PFSK-1 (cell line): ENCODE data around the gene CXCL9.

Source experiments
- FOXP2 ChIP-seq: optimal IDR thresholded peaks from 2 replicates; pipeline ENCODE3; 2011; ENCODE audit warnings: borderline replicate concordance, control low read depth, inconsistent platforms; ENCODE audit not compliant: insufficient read depth; ENCODE audit errors: extremely low read length, extremely low read depth
- POLR2AphosphoS5 ChIP-seq: IDR thresholded peaks from 2 replicates; pipeline ENCODE4 v1.6.1; 2012; ENCODE audit warnings: low read depth, mild to moderate bottlenecking, control low read depth, low read length, moderate library complexity
- SIN3A ChIP-seq: IDR thresholded peaks from 2 replicates; pipeline ENCODE4 v1.6.1; 2012; ENCODE audit warnings: mild to moderate bottlenecking, low read length, moderate library complexity, borderline replicate concordance; ENCODE audit not compliant: insufficient read depth
- TAF1 ChIP-seq: IDR thresholded peaks from 2 replicates; pipeline ENCODE4 v1.6.1; 2012; ENCODE audit warnings: low read length, control low read depth, borderline replicate concordance; ENCODE audit not compliant: insufficient read depth
- TF ChIP-seq, protein P1 (sequence below), 2 experiments: IDR thresholded peaks; 2 replicates each; pipeline versions ENCODE4 v1.6.1 to v1.8.0; 2011 to 2012; ENCODE audit warnings: low read depth in 2 of 2, low read length in 2 of 2, control low read depth in 1 of 2, inconsistent platforms in 1 of 2, mild to moderate bottlenecking in 1 of 2, moderate library complexity in 1 of 2; ENCODE audit not compliant: insufficient read depth in 1 of 2

DNA sequence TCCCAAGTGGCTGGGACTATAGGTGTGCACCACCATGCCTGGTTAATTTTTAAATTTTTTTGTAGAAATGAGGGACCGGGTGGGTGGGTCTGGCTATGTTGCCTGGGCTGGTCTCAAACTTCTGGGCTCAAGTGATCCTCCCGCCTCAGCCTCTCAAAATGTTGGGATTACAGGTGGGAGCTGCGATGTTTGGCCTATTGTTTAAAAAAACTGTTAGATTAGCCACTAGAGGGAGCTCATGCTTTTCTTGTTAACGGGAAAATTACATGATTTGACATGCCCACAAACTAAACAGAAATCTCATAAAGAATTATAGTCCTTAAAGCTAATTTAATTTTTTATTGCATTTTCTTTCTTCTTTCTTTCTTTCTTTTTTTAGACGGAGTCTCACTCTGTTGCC is 11.6 kb downstream of the CXCL9 start:
- no peak for TF ChIP-seq SIN3A
- TF ChIP-seq, protein P1, sequence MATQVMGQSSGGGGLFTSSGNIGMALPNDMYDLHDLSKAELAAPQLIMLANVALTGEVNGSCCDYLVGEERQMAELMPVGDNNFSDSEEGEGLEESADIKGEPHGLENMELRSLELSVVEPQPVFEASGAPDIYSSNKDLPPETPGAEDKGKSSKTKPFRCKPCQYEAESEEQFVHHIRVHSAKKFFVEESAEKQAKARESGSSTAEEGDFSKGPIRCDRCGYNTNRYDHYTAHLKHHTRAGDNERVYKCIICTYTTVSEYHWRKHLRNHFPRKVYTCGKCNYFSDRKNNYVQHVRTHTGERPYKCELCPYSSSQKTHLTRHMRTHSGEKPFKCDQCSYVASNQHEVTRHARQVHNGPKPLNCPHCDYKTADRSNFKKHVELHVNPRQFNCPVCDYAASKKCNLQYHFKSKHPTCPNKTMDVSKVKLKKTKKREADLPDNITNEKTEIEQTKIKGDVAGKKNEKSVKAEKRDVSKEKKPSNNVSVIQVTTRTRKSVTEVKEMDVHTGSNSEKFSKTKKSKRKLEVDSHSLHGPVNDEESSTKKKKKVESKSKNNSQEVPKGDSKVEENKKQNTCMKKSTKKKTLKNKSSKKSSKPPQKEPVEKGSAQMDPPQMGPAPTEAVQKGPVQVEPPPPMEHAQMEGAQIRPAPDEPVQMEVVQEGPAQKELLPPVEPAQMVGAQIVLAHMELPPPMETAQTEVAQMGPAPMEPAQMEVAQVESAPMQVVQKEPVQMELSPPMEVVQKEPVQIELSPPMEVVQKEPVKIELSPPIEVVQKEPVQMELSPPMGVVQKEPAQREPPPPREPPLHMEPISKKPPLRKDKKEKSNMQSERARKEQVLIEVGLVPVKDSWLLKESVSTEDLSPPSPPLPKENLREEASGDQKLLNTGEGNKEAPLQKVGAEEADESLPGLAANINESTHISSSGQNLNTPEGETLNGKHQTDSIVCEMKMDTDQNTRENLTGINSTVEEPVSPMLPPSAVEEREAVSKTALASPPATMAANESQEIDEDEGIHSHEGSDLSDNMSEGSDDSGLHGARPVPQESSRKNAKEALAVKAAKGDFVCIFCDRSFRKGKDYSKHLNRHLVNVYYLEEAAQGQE (IDR thresholded peaks at IDR 0.05; ENCODE audit: insufficient read depth in 1 of 2, low read depth in 2 of 2, low read length in 2 of 2), result no peak
- TF ChIP-seq POLR2AphosphoS5, result no peak
- TF ChIP-seq TAF1, result no peak
- no peak for TF ChIP-seq FOXP2
